ENCODE results near the gene ZNF324B. TPM values are rescaled to one million over a fixed set of nuclear protein-coding genes. Genes with fewer than 3 reads are reported as not detected.

ZNF324B gene
- total and polyA plus RNA-seq, 9 donors, result 4.2 to 11.4 (median 8.3) TPM

DNA sequence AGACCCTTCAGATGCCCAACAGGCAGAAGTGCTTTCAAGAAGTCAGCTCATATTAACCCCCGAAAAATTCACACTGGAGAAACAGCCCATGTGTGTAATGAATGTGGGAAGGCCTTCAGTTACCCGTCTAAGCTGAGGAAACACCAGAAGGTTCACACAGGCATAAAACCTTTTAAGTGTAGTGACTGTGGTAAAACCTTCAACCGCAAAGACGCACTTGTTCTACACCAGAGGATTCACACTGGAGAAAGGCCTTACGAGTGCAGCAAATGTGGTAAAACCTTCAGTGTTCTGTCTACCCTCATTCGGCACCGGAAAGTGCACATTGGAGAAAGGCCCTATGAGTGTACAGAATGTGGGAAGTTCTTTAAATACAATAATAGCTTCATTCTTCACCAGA is 34.4 kb upstream of the ZNF324B start:
- no peak for DNase-seq
- intact Hi-C loops (cut with DNase I), result no loop called here
- TF ChIP-seq EP300 (IDR thresholded peaks at IDR 0.05) (no peak), POLR2A (IDR thresholded peaks at IDR 0.05) (no peak)
- TF ChIP-seq, protein P1, sequence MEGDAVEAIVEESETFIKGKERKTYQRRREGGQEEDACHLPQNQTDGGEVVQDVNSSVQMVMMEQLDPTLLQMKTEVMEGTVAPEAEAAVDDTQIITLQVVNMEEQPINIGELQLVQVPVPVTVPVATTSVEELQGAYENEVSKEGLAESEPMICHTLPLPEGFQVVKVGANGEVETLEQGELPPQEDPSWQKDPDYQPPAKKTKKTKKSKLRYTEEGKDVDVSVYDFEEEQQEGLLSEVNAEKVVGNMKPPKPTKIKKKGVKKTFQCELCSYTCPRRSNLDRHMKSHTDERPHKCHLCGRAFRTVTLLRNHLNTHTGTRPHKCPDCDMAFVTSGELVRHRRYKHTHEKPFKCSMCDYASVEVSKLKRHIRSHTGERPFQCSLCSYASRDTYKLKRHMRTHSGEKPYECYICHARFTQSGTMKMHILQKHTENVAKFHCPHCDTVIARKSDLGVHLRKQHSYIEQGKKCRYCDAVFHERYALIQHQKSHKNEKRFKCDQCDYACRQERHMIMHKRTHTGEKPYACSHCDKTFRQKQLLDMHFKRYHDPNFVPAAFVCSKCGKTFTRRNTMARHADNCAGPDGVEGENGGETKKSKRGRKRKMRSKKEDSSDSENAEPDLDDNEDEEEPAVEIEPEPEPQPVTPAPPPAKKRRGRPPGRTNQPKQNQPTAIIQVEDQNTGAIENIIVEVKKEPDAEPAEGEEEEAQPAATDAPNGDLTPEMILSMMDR (IDR thresholded peaks at IDR 0.05), result no peak
- no peaks in the 10 kb centered on the region for H3K4me1 ChIP-seq (ENCODE audit: insufficient read depth)
- H3K4me3 ChIP-seq, result no peak overlapping the region
- no peak overlapping the region for H3K27ac ChIP-seq
- 96 to 98% (median 97%) methylated on average over 7 of the region's 7 CpGs for WGBS, 3 donors
- H3K36me3 ChIP-seq, result no peaks in the 10 kb centered on the region
- peaks cover 0 to 12% of the 10 kb centered on the region in 2 donors for H3K9me3 ChIP-seq
- no peaks in the 10 kb centered on the region for H3K27me3 ChIP-seq

DNA sequence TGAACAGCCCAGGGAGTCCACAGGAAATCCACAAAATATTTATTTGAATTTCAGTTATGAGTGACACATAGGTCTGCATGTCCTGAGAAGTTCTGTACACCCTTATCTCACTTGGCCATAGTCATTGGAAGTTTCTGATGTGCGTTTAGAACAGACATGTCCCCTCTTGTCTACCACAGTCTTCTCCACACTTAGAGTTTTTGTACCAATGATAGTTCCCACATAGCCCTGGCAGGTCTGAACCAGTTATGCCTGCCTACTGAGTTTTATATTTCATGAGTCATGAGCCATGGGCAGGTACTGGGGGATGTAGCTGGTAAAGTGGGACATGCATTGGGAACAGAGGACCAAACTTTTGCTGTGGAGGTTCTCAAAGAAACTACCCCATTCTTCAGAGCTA is 22.8 kb upstream of the ZNF324B start:
- intact Hi-C loops (cut with DNase I), result no loop called here
- Histone ChIP-seq H3K27ac (no peak overlapping the region), H3K4me3 (no peak overlapping the region), H3K27me3 (no peaks in the 10 kb centered on the region), H3K4me1 (ENCODE audit: insufficient read depth) (no peaks in the 10 kb centered on the region), H3K9me3 (peaks cover 12 to 47% of the 10 kb centered on the region in 2 donors), H3K36me3 (no peaks in the 10 kb centered on the region)
- 79 to 100% (median 85%) methylated on average over 1 of the region's 1 CpG for WGBS, 3 donors
- no peak for DNase-seq
- TF ChIP-seq POLR2A (IDR thresholded peaks at IDR 0.05) (no peak), EP300 (IDR thresholded peaks at IDR 0.05) (no peak)
- TF ChIP-seq, protein P1 (IDR thresholded peaks at IDR 0.05), result no peak

DNA sequence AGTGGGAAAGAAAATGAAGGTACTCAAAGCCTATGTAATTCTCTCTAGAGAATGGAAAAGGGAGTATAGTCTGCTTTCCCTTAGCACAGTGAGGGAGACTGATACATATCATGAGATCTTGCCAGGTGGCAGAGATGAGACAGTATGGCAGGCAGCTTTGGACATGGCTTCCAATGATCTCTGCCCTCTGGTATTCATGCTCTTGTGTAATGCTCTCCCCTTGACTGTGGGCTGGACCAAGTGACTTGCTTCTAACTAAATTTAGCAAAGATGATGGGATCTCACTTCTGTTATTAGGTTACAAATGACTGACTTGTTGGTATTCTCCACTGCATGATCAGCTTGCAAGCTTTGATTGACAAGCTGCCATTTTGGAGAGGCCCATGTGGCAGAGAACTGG is 21.7 kb upstream of the ZNF324B start:
- no peak for TF ChIP-seq EP300 (IDR thresholded peaks at IDR 0.05)
- TF ChIP-seq, protein P1 (IDR thresholded peaks at IDR 0.05), result no peak
- no peak for TF ChIP-seq POLR2A (IDR thresholded peaks at IDR 0.05)
- no peaks in the 10 kb centered on the region for H3K4me1 ChIP-seq (ENCODE audit: insufficient read depth)
- no peaks in the 10 kb centered on the region for H3K27me3 ChIP-seq
- H3K9me3 ChIP-seq, result peaks cover 20 to 59% of the 10 kb centered on the region in 2 donors
- no peak overlapping the region for H3K4me3 ChIP-seq
- no peaks in the 10 kb centered on the region for H3K36me3 ChIP-seq
- no peak for DNase-seq
- H3K27ac ChIP-seq, result no peak overlapping the region
- intact Hi-C loops (cut with DNase I), result no loop called here

DNA sequence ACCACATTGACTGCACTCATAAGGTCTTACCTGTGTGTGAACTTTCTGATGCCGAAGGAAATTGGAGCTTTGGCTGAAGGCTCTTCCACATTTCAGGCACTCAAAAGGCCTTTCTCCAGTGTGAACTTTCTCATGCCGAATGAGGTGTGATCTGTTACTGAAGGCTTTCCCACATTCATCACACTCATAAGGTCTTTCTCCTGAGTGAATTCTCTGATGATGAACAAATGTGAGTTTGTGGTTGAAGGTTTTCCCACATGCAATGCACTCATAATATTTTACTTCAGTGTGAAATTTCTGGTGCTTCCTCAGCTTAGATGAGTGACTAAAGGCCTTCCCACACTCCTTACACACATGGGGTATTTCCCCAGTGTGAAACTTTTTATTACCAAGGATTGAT is 17.2 kb upstream of the ZNF324B start:
- no peak for DNase-seq
- Histone ChIP-seq H3K4me3 (no peak overlapping the region), H3K36me3 (no peaks in the 10 kb centered on the region), H3K4me1 (ENCODE audit: insufficient read depth) (peaks cover 2% of the 10 kb centered on the region), H3K27me3 (no peaks in the 10 kb centered on the region), H3K27ac (no peak overlapping the region), H3K9me3 (peaks cover 25 to 87% of the 10 kb centered on the region in 2 donors)
- intact Hi-C loops (cut with DNase I), result no loop called here
- 95 to 100% (median 96%) methylated on average over 2 of the region's 2 CpGs for WGBS, 3 donors
- no peak for TF ChIP-seq EP300 (IDR thresholded peaks at IDR 0.05)
- no peak for TF ChIP-seq POLR2A (IDR thresholded peaks at IDR 0.05)
- TF ChIP-seq, protein P1 (IDR thresholded peaks at IDR 0.05), result no peak

All from ovary (tissue), 9 donors.